ENCODE results near the gene USP53.
"Not testable (repeated sequence)": the region's sequence is repeated elsewhere in the genome, so short reads cannot be mapped to it uniquely, and the experiment has no call there.

USP53 gene

DNA sequence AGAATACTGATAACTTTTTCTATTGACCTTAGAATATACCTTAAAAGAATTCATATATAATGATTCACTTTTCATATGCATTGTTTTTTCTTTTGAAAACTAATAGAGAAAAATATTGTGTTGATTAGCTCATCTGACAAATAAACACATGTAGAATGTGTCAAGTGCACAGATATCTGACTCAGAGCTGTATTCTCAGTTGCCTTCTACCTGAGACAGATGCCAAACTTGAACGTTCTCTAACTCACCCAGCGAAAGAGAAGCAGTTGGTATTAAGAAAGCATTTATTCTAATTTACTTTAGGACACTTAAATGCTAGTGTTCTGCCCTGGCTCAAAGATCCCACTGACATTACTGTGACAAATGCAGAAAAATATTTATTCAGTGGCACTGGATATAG, 28.1 kb downstream of the USP53 start:
- H3K36me3 ChIP-seq (ENCODE audit: control insufficient read depth in 2 of 2, insufficient read depth in 2 of 2, low read length in 2 of 2): peaks cover 0 to 8% of the 10 kb centered on the region in 2 donors
- H3K9me3 ChIP-seq (ENCODE audit: control insufficient read depth in 2 of 2, low read length in 2 of 2): no peaks in the 10 kb centered on the region
- no peaks in the 10 kb centered on the region for H3K4me1 ChIP-seq (ENCODE audit: control insufficient read depth, insufficient read depth, low read length)
- H3K27ac ChIP-seq (ENCODE audit: low read length): no peak overlapping the region
- no peak overlapping the region for H3K4me3 ChIP-seq (ENCODE audit: low read length in 2 of 2)
- H3K27me3 ChIP-seq (ENCODE audit: control insufficient read depth in 1 of 2, insufficient read depth in 2 of 2, low read length in 2 of 2): no peaks in the 10 kb centered on the region
- H3K9ac ChIP-seq (ENCODE audit: low read length in 2 of 2): no peak overlapping the region

DNA sequence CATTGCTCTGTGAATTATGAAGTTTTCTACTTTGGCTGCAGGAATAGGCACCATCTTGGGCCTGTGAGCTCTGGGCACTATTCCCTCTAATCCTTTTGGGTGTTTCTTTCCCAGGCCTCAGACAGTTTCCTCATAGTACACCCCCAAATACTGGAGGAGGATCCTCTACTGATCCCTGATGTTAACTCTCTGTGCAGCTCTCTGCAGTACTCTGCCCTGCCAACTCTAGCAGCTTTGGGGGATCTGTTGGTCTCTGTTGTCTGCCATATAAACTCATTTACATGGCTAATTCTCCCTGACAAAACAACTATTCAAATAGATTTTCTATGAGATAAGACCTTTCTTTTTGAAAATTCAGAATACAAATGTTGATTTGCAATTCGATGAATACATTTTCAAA, 29.9 kb downstream of the USP53 start:
- H3K9me3 ChIP-seq (ENCODE audit: control insufficient read depth in 2 of 2, low read length in 2 of 2): no peaks in the 10 kb centered on the region
- H3K27ac ChIP-seq (ENCODE audit: low read length): no peak overlapping the region
- H3K4me3 ChIP-seq (ENCODE audit: low read length in 2 of 2): no peak overlapping the region
- H3K9ac ChIP-seq (ENCODE audit: low read length in 2 of 2): no peak overlapping the region
- no peaks in the 10 kb centered on the region for H3K27me3 ChIP-seq (ENCODE audit: control insufficient read depth in 1 of 2, insufficient read depth in 2 of 2, low read length in 2 of 2)
- H3K36me3 ChIP-seq (ENCODE audit: control insufficient read depth in 2 of 2, insufficient read depth in 2 of 2, low read length in 2 of 2): peaks cover 9 to 14% of the 10 kb centered on the region in 2 donors
- H3K4me1 ChIP-seq (ENCODE audit: control insufficient read depth, insufficient read depth, low read length): no peaks in the 10 kb centered on the region

DNA sequence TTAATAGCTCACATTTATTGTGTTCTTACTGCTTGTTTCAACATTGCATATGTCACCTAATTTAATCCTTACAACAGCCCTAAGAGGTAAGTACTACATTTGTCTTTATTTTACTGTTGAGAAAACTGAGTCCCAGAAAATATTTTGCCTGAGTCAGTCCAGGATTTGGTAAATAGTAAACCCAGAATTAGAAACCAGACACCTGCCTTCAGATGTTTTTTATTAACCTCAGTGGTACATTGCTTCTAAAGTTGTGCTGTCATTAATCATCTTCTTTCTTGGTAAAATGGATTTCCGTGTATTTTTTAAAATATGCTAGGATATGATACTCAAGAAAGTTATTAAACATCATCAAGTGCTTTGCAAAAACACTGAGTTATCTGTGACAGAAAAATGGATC, 31.4 kb downstream of the USP53 start:
- Histone ChIP-seq H3K36me3 (ENCODE audit: control insufficient read depth in 2 of 2, insufficient read depth in 2 of 2, low read length in 2 of 2) (peaks cover 9 to 19% of the 10 kb centered on the region in 2 donors), H3K9ac (ENCODE audit: low read length in 2 of 2) (no peak overlapping the region), H3K27me3 (ENCODE audit: control insufficient read depth in 1 of 2, insufficient read depth in 2 of 2, low read length in 2 of 2) (no peaks in the 10 kb centered on the region), H3K9me3 (ENCODE audit: control insufficient read depth in 2 of 2, low read length in 2 of 2) (no peaks in the 10 kb centered on the region), H3K4me3 (ENCODE audit: low read length in 2 of 2) (no peak overlapping the region), H3K4me1 (ENCODE audit: control insufficient read depth, insufficient read depth, low read length) (no peaks in the 10 kb centered on the region), H3K27ac (ENCODE audit: low read length) (no peak overlapping the region)

DNA sequence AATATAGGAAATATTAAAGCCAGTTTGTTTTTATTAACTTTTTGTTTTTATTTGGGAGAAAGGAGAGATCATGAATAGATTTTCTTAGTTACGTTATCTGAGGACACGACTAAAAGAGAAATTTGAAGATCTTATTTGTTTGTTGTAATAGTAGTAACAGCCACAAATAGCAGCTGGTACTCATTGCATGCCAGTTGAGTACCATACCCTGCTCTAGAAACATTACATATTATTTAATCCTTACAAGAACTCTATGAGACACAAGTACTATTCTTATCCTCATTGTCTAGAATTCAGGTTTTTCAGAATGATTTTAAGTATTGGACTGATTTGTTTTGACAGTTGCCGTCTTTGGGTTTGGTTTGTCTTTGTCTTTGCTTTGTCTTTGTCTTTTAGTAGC, 31.8 kb downstream of the USP53 start:
- Histone ChIP-seq H3K9me3 (ENCODE audit: control insufficient read depth in 2 of 2, low read length in 2 of 2) (no peaks in the 10 kb centered on the region), H3K36me3 (ENCODE audit: control insufficient read depth in 2 of 2, insufficient read depth in 2 of 2, low read length in 2 of 2) (peaks cover 12 to 23% of the 10 kb centered on the region in 2 donors), H3K4me3 (ENCODE audit: low read length in 2 of 2) (no peak overlapping the region), H3K4me1 (ENCODE audit: control insufficient read depth, insufficient read depth, low read length) (no peaks in the 10 kb centered on the region), H3K27ac (ENCODE audit: low read length) (no peak overlapping the region), H3K27me3 (ENCODE audit: control insufficient read depth in 1 of 2, insufficient read depth in 2 of 2, low read length in 2 of 2) (no peaks in the 10 kb centered on the region), H3K9ac (ENCODE audit: low read length in 2 of 2) (no peak overlapping the region)

DNA sequence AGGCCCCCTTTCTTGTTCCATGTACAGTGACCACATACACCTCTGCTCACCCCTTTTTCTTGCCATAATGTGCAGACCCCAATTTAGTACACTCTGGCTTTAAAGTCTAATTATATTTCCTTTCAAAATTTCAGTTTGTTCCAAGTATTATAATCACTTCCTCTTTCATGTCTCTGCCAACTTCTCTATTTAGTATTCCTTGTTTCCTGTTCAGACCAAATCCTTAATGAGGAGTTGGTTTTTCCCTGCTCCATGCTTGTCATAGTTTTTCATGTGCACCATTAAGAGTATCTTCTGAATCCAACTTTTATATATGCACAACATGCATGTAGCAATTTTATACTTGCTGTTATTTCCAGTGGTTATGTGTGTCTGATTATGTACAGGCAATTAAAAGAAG, 32.3 kb downstream of the USP53 start:
- no peak overlapping the region for H3K9ac ChIP-seq (ENCODE audit: low read length in 2 of 2)
- H3K9me3 ChIP-seq (ENCODE audit: control insufficient read depth in 2 of 2, low read length in 2 of 2): no peaks in the 10 kb centered on the region
- no peak overlapping the region for H3K27ac ChIP-seq (ENCODE audit: low read length)
- H3K36me3 ChIP-seq (ENCODE audit: control insufficient read depth in 2 of 2, insufficient read depth in 2 of 2, low read length in 2 of 2): peaks cover 12 to 20% of the 10 kb centered on the region in 2 donors
- no peak overlapping the region for H3K4me3 ChIP-seq (ENCODE audit: low read length in 2 of 2)
- no peaks in the 10 kb centered on the region for H3K27me3 ChIP-seq (ENCODE audit: control insufficient read depth in 1 of 2, insufficient read depth in 2 of 2, low read length in 2 of 2)
- no peaks in the 10 kb centered on the region for H3K4me1 ChIP-seq (ENCODE audit: control insufficient read depth, insufficient read depth, low read length)

DNA sequence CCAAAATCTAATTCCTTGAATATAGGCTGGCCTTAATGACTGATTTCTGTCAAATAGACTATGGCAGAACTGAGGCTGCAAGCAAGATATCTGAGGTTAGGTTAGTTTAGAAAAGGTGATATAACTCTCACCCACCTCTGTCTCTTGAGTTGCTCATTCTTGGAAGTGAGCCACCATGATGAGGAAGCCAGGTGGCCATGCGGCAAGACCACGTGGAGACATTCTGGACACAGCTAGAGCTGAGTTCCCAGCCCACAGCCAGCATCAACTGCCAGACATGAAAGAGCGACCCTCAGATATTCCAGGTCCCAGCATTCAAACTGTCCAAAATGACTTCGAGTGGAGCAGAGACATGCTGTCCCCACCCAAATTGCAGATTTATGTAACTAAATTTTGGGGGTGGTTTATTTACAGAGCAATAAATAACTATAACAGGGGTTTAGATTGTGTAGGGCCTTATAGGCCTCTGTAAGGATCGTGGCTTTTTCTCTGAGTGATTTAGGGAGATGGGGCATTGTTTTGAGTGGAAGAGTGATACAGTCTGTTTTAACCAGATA, 33.7 kb downstream of the USP53 start:
- H3K27ac ChIP-seq (ENCODE audit: low read length): no peak overlapping the region
- no peaks in the 10 kb centered on the region for H3K27me3 ChIP-seq (ENCODE audit: control insufficient read depth in 1 of 2, insufficient read depth in 2 of 2, low read length in 2 of 2)
- no peaks in the 10 kb centered on the region for H3K9me3 ChIP-seq (ENCODE audit: control insufficient read depth in 2 of 2, low read length in 2 of 2)
- no peak overlapping the region for H3K9ac ChIP-seq (ENCODE audit: low read length in 2 of 2)
- H3K4me1 ChIP-seq (ENCODE audit: control insufficient read depth, insufficient read depth, low read length): no peaks in the 10 kb centered on the region
- peaks cover 12 to 20% of the 10 kb centered on the region in 2 donors for H3K36me3 ChIP-seq (ENCODE audit: control insufficient read depth in 2 of 2, insufficient read depth in 2 of 2, low read length in 2 of 2)
- no peak overlapping the region for H3K4me3 ChIP-seq (ENCODE audit: low read length in 2 of 2)

DNA sequence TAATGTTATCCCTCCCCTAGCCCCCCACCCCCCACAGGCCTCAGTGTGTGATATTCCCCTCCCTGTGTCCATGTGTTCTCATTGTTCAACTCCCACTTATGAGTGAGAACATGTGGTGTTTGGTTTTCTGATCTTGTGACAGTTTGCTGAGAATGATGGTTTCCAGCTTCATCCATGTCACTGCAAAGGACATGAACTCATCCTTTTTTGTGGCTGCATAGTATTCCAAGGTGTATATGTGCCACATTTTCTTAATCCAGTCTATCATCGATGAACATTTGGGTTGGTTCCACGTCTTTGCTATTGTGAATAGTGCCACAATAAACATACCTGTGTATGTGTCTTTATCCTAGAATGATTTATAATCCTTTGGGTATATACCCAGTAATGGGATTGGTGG, 38.5 kb downstream of the USP53 start:
- peaks cover 15 to 21% of the 10 kb centered on the region in 2 donors for H3K36me3 ChIP-seq (ENCODE audit: control insufficient read depth in 2 of 2, insufficient read depth in 2 of 2, low read length in 2 of 2)
- not testable (repeated sequence) for H3K4me1 ChIP-seq (ENCODE audit: control insufficient read depth, insufficient read depth, low read length); H3K4me3 ChIP-seq (ENCODE audit: low read length in 2 of 2); H3K27me3 ChIP-seq (ENCODE audit: control insufficient read depth in 1 of 2, insufficient read depth in 2 of 2, low read length in 2 of 2); H3K27ac ChIP-seq (ENCODE audit: low read length); H3K9ac ChIP-seq (ENCODE audit: low read length in 2 of 2); H3K9me3 ChIP-seq (ENCODE audit: control insufficient read depth in 2 of 2, low read length in 2 of 2)

DNA sequence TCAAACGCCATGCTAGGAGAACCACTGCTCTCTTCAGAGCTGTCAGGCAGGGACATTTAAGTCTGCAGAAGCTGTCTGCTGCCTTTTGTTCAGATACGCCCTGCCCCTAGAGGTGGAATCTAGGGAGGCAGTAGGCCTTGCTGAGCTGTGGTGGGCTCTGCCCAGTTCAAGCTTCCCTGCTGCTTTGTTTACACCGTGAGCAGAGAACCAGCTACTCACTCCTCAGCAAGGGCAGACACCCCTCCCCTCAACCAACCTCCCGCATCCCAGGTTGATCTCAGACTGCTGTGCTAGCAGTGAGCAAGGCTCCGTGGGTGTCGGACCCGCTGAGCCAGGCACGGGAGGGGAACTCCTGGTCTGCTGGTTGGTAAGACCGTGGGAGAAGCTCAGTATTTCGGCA, 42.7 kb downstream of the USP53 start:
- peaks cover 9 to 13% of the 10 kb centered on the region in 2 donors for H3K36me3 ChIP-seq (ENCODE audit: control insufficient read depth in 2 of 2, insufficient read depth in 2 of 2, low read length in 2 of 2)
- not testable (repeated sequence) for H3K9me3 ChIP-seq (ENCODE audit: control insufficient read depth in 2 of 2, low read length in 2 of 2); H3K27ac ChIP-seq (ENCODE audit: low read length); H3K4me1 ChIP-seq (ENCODE audit: control insufficient read depth, insufficient read depth, low read length); H3K27me3 ChIP-seq (ENCODE audit: control insufficient read depth in 1 of 2, insufficient read depth in 2 of 2, low read length in 2 of 2); H3K9ac ChIP-seq (ENCODE audit: low read length in 2 of 2); H3K4me3 ChIP-seq (ENCODE audit: low read length in 2 of 2)

DNA sequence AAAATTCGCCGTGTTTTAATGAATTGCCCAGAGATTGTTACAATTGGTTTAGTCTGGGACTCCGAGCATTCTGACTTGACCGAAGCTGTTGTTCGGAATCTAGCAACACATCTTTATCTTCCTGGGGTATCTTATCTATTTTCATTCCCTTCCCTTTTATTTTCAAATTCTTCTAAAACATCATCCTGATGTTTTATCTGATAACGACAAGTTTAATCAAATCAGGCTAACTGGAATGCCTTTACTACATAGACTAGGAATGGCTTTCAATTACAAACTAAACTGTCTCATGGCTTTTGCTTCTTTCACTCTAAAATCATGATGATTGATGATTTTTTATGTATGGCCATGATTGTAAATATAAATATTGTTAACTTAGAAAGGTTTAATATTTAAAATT, 48.0 kb downstream of the USP53 start:
- H3K36me3 ChIP-seq (ENCODE audit: control insufficient read depth in 2 of 2, insufficient read depth in 2 of 2, low read length in 2 of 2): peaks cover 6 to 7% of the 10 kb centered on the region in 2 donors
- no peak overlapping the region for H3K27ac ChIP-seq (ENCODE audit: low read length)

DNA sequence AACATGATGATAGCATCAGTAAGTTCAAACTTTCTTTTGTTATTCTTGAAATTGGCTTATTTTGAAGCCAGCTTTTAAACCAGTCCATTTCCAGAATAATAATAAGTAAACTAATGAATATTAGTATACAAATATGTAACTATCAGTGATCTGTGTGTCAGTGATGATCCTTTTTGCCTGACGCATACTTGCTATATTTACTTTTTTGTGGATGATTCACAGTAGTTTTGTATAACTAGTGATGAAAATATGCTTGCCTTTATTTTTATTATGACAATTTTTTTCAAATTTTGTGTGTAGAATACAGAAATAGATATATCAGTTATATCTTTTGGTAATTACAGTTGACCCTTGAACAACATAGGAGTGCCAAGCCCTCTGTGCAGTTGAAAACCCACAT, 49.5 kb downstream of the USP53 start:
- no peaks in the 10 kb centered on the region for H3K4me1 ChIP-seq (ENCODE audit: control insufficient read depth, insufficient read depth, low read length)
- no peaks in the 10 kb centered on the region for H3K9me3 ChIP-seq (ENCODE audit: control insufficient read depth in 2 of 2, low read length in 2 of 2)
- peaks cover 3 to 8% of the 10 kb centered on the region in 2 donors for H3K36me3 ChIP-seq (ENCODE audit: control insufficient read depth in 2 of 2, insufficient read depth in 2 of 2, low read length in 2 of 2)

More for the DNA sequence above, 48.0 kb downstream of the USP53 start:
- no peak overlapping the region for H3K4me3 ChIP-seq (ENCODE audit: low read length in 2 of 2)
- no peaks in the 10 kb centered on the region for H3K4me1 ChIP-seq (ENCODE audit: control insufficient read depth, insufficient read depth, low read length)
- no peak overlapping the region for H3K9ac ChIP-seq (ENCODE audit: low read length in 2 of 2)
- no peaks in the 10 kb centered on the region for H3K9me3 ChIP-seq (ENCODE audit: control insufficient read depth in 2 of 2, low read length in 2 of 2)
- H3K27me3 ChIP-seq (ENCODE audit: control insufficient read depth in 1 of 2, insufficient read depth in 2 of 2, low read length in 2 of 2): no peaks in the 10 kb centered on the region

DNA sequence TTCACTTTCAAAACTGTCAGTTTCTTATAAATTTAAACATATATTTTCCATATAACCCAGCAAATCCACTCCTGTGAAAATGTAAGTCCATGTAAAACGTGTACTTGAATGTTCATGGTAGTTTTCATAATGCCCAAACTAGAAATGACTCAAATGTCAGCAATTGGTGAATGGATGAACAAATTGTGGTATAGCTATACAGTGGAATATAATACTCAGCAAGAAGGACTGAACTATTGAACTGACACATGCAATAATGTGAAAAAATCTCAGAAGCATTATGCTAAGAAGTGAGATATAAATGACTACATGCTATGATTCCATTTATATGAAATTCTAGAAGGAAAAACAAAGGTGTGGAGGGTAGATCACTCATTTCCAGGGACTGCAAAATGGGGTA, 52.2 kb downstream of the USP53 start:
- no peak overlapping the region for H3K27ac ChIP-seq (ENCODE audit: low read length)
- peaks cover 7 to 14% of the 10 kb centered on the region in 2 donors for H3K36me3 ChIP-seq (ENCODE audit: control insufficient read depth in 2 of 2, insufficient read depth in 2 of 2, low read length in 2 of 2)
- H3K9ac ChIP-seq (ENCODE audit: low read length in 2 of 2): no peak overlapping the region
- no peaks in the 10 kb centered on the region for H3K27me3 ChIP-seq (ENCODE audit: control insufficient read depth in 1 of 2, insufficient read depth in 2 of 2, low read length in 2 of 2)
- no peak overlapping the region for H3K4me3 ChIP-seq (ENCODE audit: low read length in 2 of 2)
- no peaks in the 10 kb centered on the region for H3K9me3 ChIP-seq (ENCODE audit: control insufficient read depth in 2 of 2, low read length in 2 of 2)
- no peaks in the 10 kb centered on the region for H3K4me1 ChIP-seq (ENCODE audit: control insufficient read depth, insufficient read depth, low read length)

More for the DNA sequence above, 49.5 kb downstream of the USP53 start:
- Histone ChIP-seq H3K27ac (ENCODE audit: low read length) (no peak overlapping the region), H3K27me3 (ENCODE audit: control insufficient read depth in 1 of 2, insufficient read depth in 2 of 2, low read length in 2 of 2) (no peaks in the 10 kb centered on the region), H3K9ac (ENCODE audit: low read length in 2 of 2) (no peak overlapping the region), H3K4me3 (ENCODE audit: low read length in 2 of 2) (no peak overlapping the region)
